ENCODE measurements around the gene XRCC1.
"Not testable (repeated sequence)": the region's sequence is repeated elsewhere in the genome, so short reads cannot be mapped to it uniquely, and the experiment has no call there.

XRCC1 gene

GRCh38 chr19:43575156-43575950 lies at the start of gene XRCC1, which contains the start of gene PINLYP:
Gene XRCC1, minus strand, starts transcription at chr19:43575527. Its CDS starts 69 bp downstream, at chr19:43575458.
Gene PINLYP, plus strand, starts transcription at chr19:43575801. Its CDS starts 1,391 bp downstream, at chr19:43577192.
- peak; percentile 98 for DNase-seq

- DNase-seq, result no peak
These were observed 49.6 kb upstream of the XRCC1 start for GRCh38 chr19:43624933-43625332.

GRCh38 chr19:43623889-43624670 lies 48.8 kb upstream of the XRCC1 start:
- DNase-seq, result no peak

- DNase-seq, result no peak
These were observed 47.6 kb upstream of the XRCC1 start for GRCh38 chr19:43622956-43623355.

- no peak for DNase-seq
These were observed 46.7 kb upstream of the XRCC1 start for GRCh38 chr19:43622070-43622469.

GRCh38 chr19:43620061-43621001 lies 45.0 kb upstream of the XRCC1 start:
- no peak for DNase-seq

- peak; percentile 96 for DNase-seq
These were observed 44.1 kb upstream of the XRCC1 start, which contains the start of gene ZNF428 for GRCh38 chr19:43619262-43620060. Gene ZNF428, minus strand, starts transcription at chr19:43619629. Its CDS starts 5,325 bp downstream, at chr19:43614304.

- DNase-seq, result peak; percentile 64
These were observed 43.6 kb upstream of the XRCC1 start for GRCh38 chr19:43618921-43619261.

GRCh38 chr19:43616954-43617353 lies 41.6 kb upstream of the XRCC1 start:
- no peak for DNase-seq

GRCh38 chr19:43616306-43616705 lies 41.0 kb upstream of the XRCC1 start:
- no peak for DNase-seq

GRCh38 chr19:43612374-43612773 lies 37.0 kb upstream of the XRCC1 start:
- DNase-seq, result no peak

- no peak for DNase-seq
These were observed 36.5 kb upstream of the XRCC1 start, which contains the start of gene SRRM5 for GRCh38 chr19:43611788-43612187. Gene SRRM5, plus strand, starts transcription at chr19:43612088. Its CDS starts 34 bp downstream, at chr19:43612122.

GRCh38 chr19:43610493-43610892 lies 35.2 kb upstream of the XRCC1 start:
- DNase-seq, result no peak

- DNase-seq, result no peak
These were observed 34.5 kb upstream of the XRCC1 start for GRCh38 chr19:43609872-43610271.

GRCh38 chr19:43607238-43608205 lies 32.2 kb upstream of the XRCC1 start:
- DNase-seq, result no peak

GRCh38 chr19:43606569-43607229 lies 31.4 kb upstream of the XRCC1 start:
- peak; percentile 49 for DNase-seq

GRCh38 chr19:43605875-43606568 lies 30.7 kb upstream of the XRCC1 start:
- peak; percentile 43 for DNase-seq

GRCh38 chr19:43600326-43600725 lies 25.0 kb upstream of the XRCC1 start:
- DNase-seq, result not testable (repeated sequence)

GRCh38 chr19:43599635-43600295 lies 24.4 kb upstream of the XRCC1 start:
- DNase-seq, result no peak

Measured in NCI-H1436 (cell line).